ENCODE data around the gene PLEKHH3. TPM values are rescaled to one million over a fixed set of nuclear protein-coding genes. Genes with fewer than 3 reads are reported as not detected.
A peak's percentile ranks its signal among the peaks of the same experiment; 100 is the strongest.
"Not testable (repeated sequence)": the region's sequence is repeated elsewhere in the genome, so short reads cannot be mapped to it uniquely, and the experiment has no call there.

PLEKHH3 gene
- total RNA-seq, 1 experiment from 2014 or later = 18.7 TPM

DNA sequence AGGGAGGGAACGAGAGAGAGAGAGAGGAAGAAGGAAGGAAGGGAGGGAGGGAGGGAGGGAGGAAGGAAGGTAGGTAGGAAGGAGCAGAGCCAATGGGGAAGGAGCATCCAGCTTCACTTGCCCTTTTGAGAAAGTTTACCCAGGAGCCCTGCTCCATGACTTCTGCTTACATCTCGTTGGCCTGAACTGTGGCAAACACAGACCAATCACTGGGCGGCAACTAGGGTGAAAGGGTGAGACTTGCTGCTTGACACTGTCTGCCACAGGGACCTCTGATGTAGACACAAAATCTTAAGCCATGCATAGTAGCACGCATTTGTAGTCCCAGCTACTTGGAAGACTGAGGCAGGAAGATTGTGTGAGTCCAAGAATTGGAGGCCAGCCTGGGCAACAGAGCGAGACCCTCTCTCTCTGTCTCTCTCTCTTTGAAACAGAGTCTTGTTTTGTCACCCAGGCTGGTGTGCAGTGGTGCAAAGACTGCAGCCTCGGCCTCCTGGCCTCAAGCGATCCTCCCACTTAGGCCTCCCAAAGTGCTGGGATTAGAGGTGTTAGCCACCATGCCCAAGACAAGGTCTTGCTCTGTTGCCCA lies 37.2 kb downstream of the PLEKHH3 start:
- no peak for DNase-seq (ENCODE audit: low read depth)

GRCh38 chr17:42632949-42633444 lies 43.8 kb downstream of the PLEKHH3 start:
- DNase-seq (ENCODE audit: low read depth) = no peak

DNA sequence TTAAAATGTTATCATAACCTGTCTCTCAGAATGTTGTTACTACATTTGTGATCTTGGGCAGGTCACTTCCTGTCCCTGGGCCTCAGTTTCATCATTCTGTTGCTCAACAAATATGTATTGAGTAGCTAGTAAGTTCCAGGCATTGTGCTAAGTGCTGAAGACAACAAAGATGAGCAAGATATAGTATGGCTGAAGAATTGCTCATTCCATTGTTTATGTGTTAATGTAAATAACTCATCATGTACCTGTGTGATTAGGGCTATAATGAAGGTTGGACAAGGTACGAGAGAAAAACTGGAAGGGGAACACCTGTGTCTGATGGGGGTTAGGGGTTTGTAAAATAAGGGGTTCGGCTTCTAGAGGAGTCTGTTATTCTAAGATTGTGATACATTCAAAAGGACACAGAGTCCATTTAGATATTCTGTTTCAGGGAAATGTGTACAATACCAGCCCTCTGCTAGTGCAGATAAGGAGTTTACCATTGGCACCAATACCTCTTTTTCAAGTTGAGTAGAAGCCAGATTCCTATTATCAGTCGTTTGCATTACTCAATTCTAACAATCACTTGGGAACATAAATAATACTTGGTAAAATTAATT lies 47.3 kb downstream of the PLEKHH3 start:
- no peak for DNase-seq (ENCODE audit: low read depth)

GRCh38 chr17:42627032-42627764 lies 49.6 kb downstream of the PLEKHH3 start:
- DNase-seq (ENCODE audit: low read depth) = not testable (repeated sequence)

GRCh38 chr17:42623732-42624596 lies 52.8 kb downstream of the PLEKHH3 start:
- DNase-seq (ENCODE audit: low read depth) = peak; percentile 85

DNA sequence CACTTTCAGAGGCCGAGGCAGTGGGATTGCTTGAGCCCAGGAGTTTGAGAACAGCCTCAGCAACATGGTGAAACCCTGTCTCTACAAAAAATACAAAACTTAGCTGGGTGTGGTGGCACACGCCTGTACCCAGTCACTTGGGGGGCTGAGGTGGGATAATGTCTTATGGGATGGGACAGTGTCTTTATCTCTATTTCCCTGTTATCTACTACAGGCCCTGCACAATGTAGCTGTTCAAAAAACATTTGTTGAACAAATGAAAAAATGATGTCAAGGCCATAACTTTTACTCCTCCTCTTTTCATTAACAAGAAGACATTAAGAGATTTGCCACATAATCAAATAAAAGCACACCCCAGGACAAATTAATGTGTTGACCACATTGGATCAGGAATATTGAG lies 53.5 kb downstream of the PLEKHH3 start:
- no peak for DNase-seq (ENCODE audit: low read depth)

DNA sequence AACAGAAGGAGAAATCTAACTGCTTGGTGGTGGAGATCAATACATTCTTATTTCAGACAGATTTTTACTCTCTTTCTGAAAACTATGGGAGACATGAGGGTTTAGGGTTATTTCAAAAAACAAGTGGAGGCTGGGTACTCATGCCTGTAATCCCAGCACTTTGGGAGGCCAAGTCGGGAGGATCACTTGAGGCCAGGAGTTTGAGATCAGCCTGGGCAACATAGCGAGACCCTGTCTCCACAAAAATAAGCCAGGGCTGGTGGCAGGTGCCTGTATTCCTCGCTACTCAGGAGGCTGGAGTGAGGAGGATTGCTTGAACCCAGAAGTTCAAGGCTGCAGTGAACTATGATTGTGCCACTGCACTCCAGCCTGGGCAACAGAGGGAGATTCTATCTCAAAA lies 54.8 kb downstream of the PLEKHH3 start:
- DNase-seq (ENCODE audit: low read depth) = not testable (repeated sequence)

DNA sequence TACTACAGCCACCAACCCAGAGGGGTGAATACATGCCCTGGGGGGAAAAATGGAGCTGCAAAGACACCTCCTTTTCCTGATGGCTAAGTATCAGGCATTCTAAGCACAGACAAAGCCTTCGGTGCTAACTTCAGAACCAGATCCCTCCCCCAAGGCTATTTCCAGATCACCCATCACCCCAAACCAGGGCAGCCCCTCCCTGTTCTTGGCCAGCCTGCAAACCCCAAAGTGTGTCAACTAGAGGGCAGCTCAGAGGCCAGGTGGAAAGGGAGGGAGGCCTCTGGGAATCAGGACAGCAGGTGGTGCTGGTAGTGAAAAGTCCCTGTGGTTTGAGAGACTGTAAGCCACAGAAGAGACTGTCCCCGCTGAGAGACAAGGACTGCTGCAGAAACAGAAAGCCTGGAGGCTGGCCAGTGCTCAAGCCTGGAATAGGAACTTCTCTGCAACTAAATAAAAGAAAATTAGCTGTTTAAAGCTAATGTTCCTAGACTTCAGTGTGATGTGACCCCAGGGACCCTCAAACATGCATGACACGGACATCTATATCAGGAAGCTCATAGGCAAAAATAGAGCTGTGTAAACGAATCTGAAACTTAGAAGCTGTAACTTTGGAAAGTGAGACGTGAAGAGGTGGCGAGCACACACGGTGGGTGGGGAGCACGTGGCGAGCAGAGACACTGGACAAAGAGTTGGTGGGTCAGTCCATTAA lies 58.2 kb downstream of the PLEKHH3 start:
- DNase-seq (ENCODE audit: low read depth) = peak; percentile 93

DNA sequence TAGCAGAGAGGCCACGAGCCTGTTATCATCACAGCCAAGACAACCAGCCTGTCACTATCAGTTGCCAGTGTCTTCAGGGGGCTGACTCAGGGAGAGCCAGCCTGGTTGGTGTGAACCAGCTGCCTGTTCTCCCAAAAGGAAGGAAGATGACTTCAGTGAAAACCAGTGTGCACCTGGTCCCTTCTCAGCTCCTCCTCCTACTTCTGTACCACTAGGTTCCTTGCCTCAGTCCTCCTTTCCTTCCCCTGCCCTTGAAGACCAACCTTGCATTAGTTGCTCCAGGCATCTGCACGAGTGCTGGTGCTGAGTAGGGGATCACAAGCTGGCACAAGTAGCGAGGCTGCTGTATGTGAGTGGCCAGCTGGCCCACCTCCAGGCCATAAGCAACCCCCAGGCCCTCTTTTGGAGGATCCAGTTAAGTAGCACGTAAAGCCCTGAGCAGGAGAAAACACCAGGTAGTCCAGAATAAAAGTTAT lies 58.8 kb downstream of the PLEKHH3 start:
- peak; percentile 42 for DNase-seq (ENCODE audit: low read depth)

Other genes with a start within 250 kb of the PLEKHH3 start
- 38.2 and 43.8 TPM in 2 replicates for gene ATP6V0A1, start 218.1 kb downstream of the PLEKHH3 start, total RNA-seq (2014; rRNA removed)
- 94.8 and 97.0 TPM in 2 replicates for gene NAGLU, start 140.8 kb downstream of the PLEKHH3 start, total RNA-seq (2014; rRNA removed)
- gene HSD17B1, start 124.1 kb downstream of the PLEKHH3 start, total RNA-seq (2014; rRNA removed) = 0.26 and 0.34 TPM in 2 replicates
- gene COASY, start 114.8 kb downstream of the PLEKHH3 start, total RNA-seq (2014; rRNA removed) = 25.8 and 31.7 TPM in 2 replicates
- 43.5 and 50.9 TPM in 2 replicates for gene MLX, start 109.9 kb downstream of the PLEKHH3 start, total RNA-seq (2014; rRNA removed)
- gene PSMC3IP, start 99.3 kb downstream of the PLEKHH3 start, total RNA-seq (2014; rRNA removed) = 23.2 and 32.4 TPM in 2 replicates
- 33.2 and 35.5 TPM in 2 replicates for gene RETREG3, start 67.6 kb downstream of the PLEKHH3 start, total RNA-seq (2014; rRNA removed)
- gene TUBG1, start 67.3 kb downstream of the PLEKHH3 start, total RNA-seq (2014; rRNA removed) = 144 and 154 TPM in 2 replicates
- 30.7 and 35.4 TPM in 2 replicates for gene TUBG2, start 17.7 kb downstream of the PLEKHH3 start, total RNA-seq (2014; rRNA removed)
- gene CCR10, start 4.8 kb upstream of the PLEKHH3 start, total RNA-seq (2014; rRNA removed) = 0.58 and 1.0 TPM in 2 replicates
- gene CNTNAP1, start 5.5 kb upstream of the PLEKHH3 start, total RNA-seq (2014; rRNA removed) = 7.1 and 9.0 TPM in 2 replicates
- gene EZH1, start 68.0 kb upstream of the PLEKHH3 start, total RNA-seq (2014; rRNA removed) = 13.3 and 16.2 TPM in 2 replicates
- gene RAMP2, start 84.2 kb upstream of the PLEKHH3 start, total RNA-seq (2014; rRNA removed) = 0.26 and 0.92 TPM in 2 replicates
- 67.5 and 71.0 TPM in 2 replicates for gene VPS25, start 96.5 kb upstream of the PLEKHH3 start, total RNA-seq (2014; rRNA removed)
- not detected in 2 replicates for gene WNK4, start 103.6 kb upstream of the PLEKHH3 start, total RNA-seq (2014; rRNA removed)
- 77.6 and 84.1 TPM in 2 replicates for gene COA3, start 121.7 kb upstream of the PLEKHH3 start, total RNA-seq (2014; rRNA removed)
- 0.13 TPM in 1 of 2 replicates, not detected in the other for gene CNTD1, start 121.9 kb upstream of the PLEKHH3 start, total RNA-seq (2014; rRNA removed)
- gene BECN1, start 147.3 kb upstream of the PLEKHH3 start, total RNA-seq (2014; rRNA removed) = 85.5 and 89.4 TPM in 2 replicates
- 160 and 172 TPM in 2 replicates for gene PSME3, start 156.4 kb upstream of the PLEKHH3 start, total RNA-seq (2014; rRNA removed)
- gene AOC2, start 167.6 kb upstream of the PLEKHH3 start, total RNA-seq (2014; rRNA removed) = 0.11 and 0.45 TPM in 2 replicates
- 0.17 TPM in 1 of 2 replicates, not detected in the other for gene AOC3, start 174.2 kb upstream of the PLEKHH3 start, total RNA-seq (2014; rRNA removed)
- gene G6PC1, start 223.8 kb upstream of the PLEKHH3 start, total RNA-seq (2014; rRNA removed) = not detected in 2 replicates

Measured in LHCN-M2 (cell line).